ENCODE measurements around the gene ACE.
"Not testable (repeated sequence)": the region's sequence is repeated elsewhere in the genome, so short reads cannot be mapped to it uniquely, and the experiment has no call there.

The ACE gene

GRCh38 chr17:63454915-63455314, 21.9 kb upstream of the ACE start:
- no peak for TF ChIP-seq CTCF (IDR thresholded peaks at IDR 0.05; ENCODE audit: control insufficient read depth, insufficient read depth, low read depth, low read length, missing control alignments)
- no peak for DNase-seq (ENCODE audit: low read depth)
- H3K4me3 ChIP-seq (ENCODE audit: control insufficient read depth, low read depth, low read length) = no peak overlapping the region

GRCh38 chr17:63455417-63455816, 21.4 kb upstream of the ACE start:
- no peak for TF ChIP-seq CTCF (IDR thresholded peaks at IDR 0.05; ENCODE audit: control insufficient read depth, insufficient read depth, low read depth, low read length, missing control alignments)
- no peak for DNase-seq (ENCODE audit: low read depth)
- H3K4me3 ChIP-seq (ENCODE audit: control insufficient read depth, low read depth, low read length) = no peak overlapping the region

- DNase-seq (ENCODE audit: low read depth) = no peak
- no peak overlapping the region for H3K4me3 ChIP-seq (ENCODE audit: control insufficient read depth, low read depth, low read length)
- TF ChIP-seq CTCF (IDR thresholded peaks at IDR 0.05; ENCODE audit: control insufficient read depth, insufficient read depth, low read depth, low read length, missing control alignments) = no peak
These were observed 18.4 kb upstream of the ACE start for GRCh38 chr17:63458478-63458877.

GRCh38 chr17:63460018-63460417, 16.8 kb upstream of the ACE start:
- no peak for TF ChIP-seq CTCF (IDR thresholded peaks at IDR 0.05; ENCODE audit: control insufficient read depth, insufficient read depth, low read depth, low read length, missing control alignments)
- H3K4me3 ChIP-seq (ENCODE audit: control insufficient read depth, low read depth, low read length) = no peak overlapping the region
- no peak for DNase-seq (ENCODE audit: low read depth)

DNA sequence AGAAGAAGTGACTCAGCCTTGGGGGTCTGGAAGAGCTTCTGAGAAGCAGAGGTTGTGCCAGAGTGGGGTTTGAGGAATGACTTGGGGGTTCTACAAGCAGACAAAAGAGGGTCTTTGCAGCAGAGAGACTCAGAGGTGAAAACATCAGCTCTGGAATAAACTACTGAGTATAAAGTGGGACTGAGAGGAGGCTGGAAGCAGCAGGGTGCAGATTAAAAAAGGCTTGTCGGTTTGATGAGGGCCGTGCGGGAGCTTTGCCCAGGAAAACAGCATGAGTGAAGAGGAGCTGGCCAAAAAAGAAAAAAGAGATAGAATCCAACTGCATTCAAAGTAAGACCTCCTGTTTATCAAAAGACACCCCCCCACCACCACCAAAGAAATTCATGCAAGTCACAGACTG, 13.1 kb upstream of the ACE start:
- no peak overlapping the region for H3K4me3 ChIP-seq (ENCODE audit: control insufficient read depth, low read depth, low read length)
- no peak for DNase-seq (ENCODE audit: low read depth)
- no peak for TF ChIP-seq CTCF (IDR thresholded peaks at IDR 0.05; ENCODE audit: control insufficient read depth, insufficient read depth, low read depth, low read length, missing control alignments)

GRCh38 chr17:63464691-63465236, 12.1 kb upstream of the ACE start:
- no peak for DNase-seq (ENCODE audit: low read depth)
- TF ChIP-seq CTCF (IDR thresholded peaks at IDR 0.05; ENCODE audit: control insufficient read depth, insufficient read depth, low read depth, low read length, missing control alignments) = no peak
- no peak overlapping the region for H3K4me3 ChIP-seq (ENCODE audit: control insufficient read depth, low read depth, low read length)

GRCh38 chr17:63468099-63468498, 8.8 kb upstream of the ACE start:
- H3K4me3 ChIP-seq (ENCODE audit: control insufficient read depth, low read depth, low read length); DNase-seq (ENCODE audit: low read depth): not testable (repeated sequence)
